CD14-positive monocyte (primary cell): Measurements from ENCODE around the gene PLXDC2. TPM values are rescaled to one million over a fixed set of nuclear protein-coding genes. Genes with fewer than 3 reads are reported as not detected.

Experiments used
- DNase-seq, 3 donors: peaks; one replicate each; pipeline ENCODE4 v3.0.0-alpha.2; 2011 to 2022
- H2AFZ ChIP-seq: 2 replicates; pipeline ENCODE4 v1.6.0; 2012; ENCODE audit warnings: mild to moderate bottlenecking, low read depth, low read length, inconsistent platforms; ENCODE audit not compliant: insufficient read depth, poor library complexity, severe bottlenecking
- H3K27ac ChIP-seq, 2 donors: 1 replicate in 1 of 2; 2 replicates in 1 of 2; pipeline ENCODE4 v1.5.1; 2012 to 2013; ENCODE audit warnings: low read length in 2 of 2, control low read depth in 1 of 2, inconsistent platforms in 1 of 2, low read depth in 1 of 2, mild to moderate bottlenecking in 1 of 2
- H3K27me3 ChIP-seq, 2 donors: one replicate each; pipeline versions ENCODE4 v1.6.0 to v1.6.1; 2011 to 2013; ENCODE audit warnings: low read length in 2 of 2; ENCODE audit not compliant: control insufficient read depth in 2 of 2, insufficient read depth in 2 of 2
- H3K36me3 ChIP-seq, 2 donors: replicated peaks in 1 of 2; 1 replicate in 1 of 2; 2 replicates in 1 of 2; pipeline versions ENCODE4 v1.5.1 to v1.6.1; 2012 to 2013; ENCODE audit warnings: low read length in 2 of 2, control low read depth in 1 of 2, inconsistent platforms in 1 of 2, mild to moderate bottlenecking in 1 of 2; ENCODE audit not compliant: insufficient read depth in 2 of 2, control insufficient read depth in 1 of 2
- H3K4me1 ChIP-seq, 2 donors: 1 replicate in 1 of 2; 2 replicates in 1 of 2; pipeline versions ENCODE4 v1.5.1 to v1.6.1; 2012 to 2013; ENCODE audit warnings: low read length in 2 of 2, control low read depth in 1 of 2, inconsistent platforms in 1 of 2, mild to moderate bottlenecking in 1 of 2, moderate library complexity in 1 of 2; ENCODE audit not compliant: insufficient read depth in 2 of 2, control insufficient read depth in 1 of 2
- H3K4me2 ChIP-seq: replicated peaks from 2 replicates; pipeline ENCODE3; 2012; ENCODE audit warnings: low read length, moderate library complexity, mild to moderate bottlenecking; ENCODE audit not compliant: poor library complexity, severe bottlenecking; ENCODE audit errors: extremely low read depth
- H3K4me3 ChIP-seq, 3 experiments: fragments of 200-600 bp in 1 of 3; sonication (generic) in 1 of 3; replicated peaks in 1 of 3; 1 replicate in 2 of 3; 2 replicates in 1 of 3; pipeline ENCODE4 v1.5.1; 2011 to 2013; ENCODE audit warnings: low read length in 3 of 3, mild to moderate bottlenecking in 3 of 3, control low read depth in 2 of 3, low read depth in 2 of 3, inconsistent platforms in 1 of 3, moderate library complexity in 1 of 3
- H3K79me2 ChIP-seq: 2 replicates; pipeline ENCODE4 v1.6.0; 2012; ENCODE audit warnings: mild to moderate bottlenecking, control low read depth, inconsistent platforms, low read length, moderate library complexity; ENCODE audit not compliant: insufficient read depth
- H3K9ac ChIP-seq: 2 replicates; pipeline ENCODE4 v1.6.0; 2017; ENCODE audit warnings: low read length, mild to moderate bottlenecking; ENCODE audit not compliant: insufficient read depth, poor library complexity, severe bottlenecking
- H3K9me3 ChIP-seq, 2 donors: replicated peaks in 1 of 2; 1 replicate in 1 of 2; 2 replicates in 1 of 2; pipeline versions ENCODE4 v1.5.1 to v1.6.1; 2012 to 2013; ENCODE audit warnings: low read length in 2 of 2, control low read depth in 1 of 2; ENCODE audit not compliant: control insufficient read depth in 1 of 2, insufficient read depth in 1 of 2
- H4K20me1 ChIP-seq: 2 replicates; pipeline ENCODE4 v1.6.0; 2012; ENCODE audit warnings: mild to moderate bottlenecking, low read length, control low read depth, moderate library complexity; ENCODE audit not compliant: insufficient read depth
- H3K27ac Mint-ChIP-seq, 7 donors: one replicate each; pipeline ENCODE4 v1.8.0; 2020; ENCODE audit warnings: mild to moderate bottlenecking in 7 of 7, mixed read lengths in 7 of 7, moderate library complexity in 6 of 7, inconsistent platforms in 2 of 7
- H3K27me3 Mint-ChIP-seq, 3 donors: one replicate each; pipeline ENCODE4 v1.8.0; 2021 to 2022; ENCODE audit warnings: low read depth in 3 of 3, mild to moderate bottlenecking in 3 of 3, mixed read lengths in 3 of 3, moderate library complexity in 3 of 3, inconsistent platforms in 1 of 3
- H3K36me3 Mint-ChIP-seq, 2 donors: one replicate each; pipeline ENCODE4 v1.8.0; 2020; ENCODE audit warnings: mixed read lengths in 2 of 2, inconsistent platforms in 1 of 2, mild to moderate bottlenecking in 1 of 2
- H3K4me1 Mint-ChIP-seq: one replicate; pipeline ENCODE4 v1.8.0; 2020; ENCODE audit warnings: mild to moderate bottlenecking, mixed read lengths
- H3K4me3 Mint-ChIP-seq, 2 donors: one replicate each; pipeline ENCODE4 v1.8.0; 2020; ENCODE audit warnings: mild to moderate bottlenecking in 2 of 2, mixed read lengths in 2 of 2, moderate library complexity in 1 of 2
- H3K9me3 Mint-ChIP-seq, 7 donors: one replicate each; pipeline ENCODE4 v1.8.0; 2020 to 2022; ENCODE audit warnings: mixed read lengths in 7 of 7, mild to moderate bottlenecking in 6 of 7, moderate library complexity in 6 of 7, inconsistent platforms in 2 of 7
- WGBS: methylation state at CpG from one replicate; pipeline ENCODE4 v1.1.5; 2013; ENCODE audit warnings: missing lambda C conversion rate; ENCODE audit not compliant: insufficient coverage; 5-methylcytosine and 5-hydroxymethylcytosine counted together
- intact Hi-C, 2 donors: fragments of 100-400 bp; cut with micrococcal nuclease; formaldehyde crosslinking; loops; one replicate each; pipeline versions ENCODE4 v1.15.0 to v1.15.1; 2023
- polyA plus RNA-seq, 3 donors: library from polyadenylated mRNA; depleted of rRNA in 1 of 3; unstranded in 2 of 3; stranded (reverse) in 1 of 3; fragments of 300-500 nt in 2 of 3; fragments of >200 nt in 1 of 3; fragmentation: Illumina TruSeq in 2 of 3; gene quantifications; 1 replicate in 2 of 3; 2 replicates in 1 of 3; pipeline ENCODE4 v1.2.3, GENCODE V29; 2012 to 2021
- TF ChIP-seq, protein P1 (sequence below): fragments of 200-600 bp; IDR thresholded peaks from one replicate; pipeline ENCODE4 v1.8.0; 2022; ENCODE audit warnings: antibody characterized with exemption, mild to moderate bottlenecking

The PLXDC2 gene
- polyA plus RNA-seq, 3 donors, result 37.5 to 128 (median 93.6) TPM

DNA sequence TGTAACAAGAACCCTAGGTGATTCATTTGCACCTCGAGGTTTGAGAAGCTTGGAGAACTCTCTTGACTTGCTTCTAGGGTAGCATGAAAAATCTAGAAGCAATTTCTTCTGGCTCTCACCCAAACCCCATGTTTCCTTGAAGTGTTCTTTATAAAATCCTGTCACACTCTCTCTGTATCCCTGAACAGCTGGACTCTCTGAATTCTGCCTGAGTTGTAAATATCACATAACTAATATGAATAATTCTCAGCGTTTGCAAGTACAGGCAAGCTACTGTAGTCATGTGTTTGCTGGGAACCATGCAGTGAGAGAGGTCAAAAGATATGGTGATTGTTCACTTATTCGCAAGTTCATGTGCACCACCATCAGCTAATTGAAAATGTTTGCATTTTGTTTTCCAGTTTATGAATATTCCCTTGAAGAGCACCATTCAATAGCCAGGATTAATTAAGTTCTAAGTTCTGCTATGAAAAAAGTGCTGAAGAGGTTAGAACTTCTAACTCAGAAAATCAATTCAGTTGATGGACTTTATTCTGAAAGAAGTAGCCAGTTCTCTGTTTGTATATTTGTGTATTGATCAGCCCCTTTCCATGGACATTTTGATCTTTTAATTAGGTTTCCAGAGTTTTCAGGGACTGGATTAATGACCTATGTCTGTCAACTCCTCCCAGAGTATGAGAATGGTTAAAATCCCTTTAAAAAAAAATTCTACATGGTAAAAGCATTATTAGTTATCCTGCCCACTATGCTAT, 243.0 kb downstream of the PLXDC2 start:
- WGBS, result no CpG with 5 or more reads among the region's 3 CpGs
- Histone ChIP-seq H3K27ac (peak overlapping the region in 1 of 2 donors; percentile 26), H3K9ac (no peak overlapping the region), H3K4me2 (no peak overlapping the region), H3K4me1 (no peaks in the 10 kb centered on the region), H3K27me3 (no peaks in the 10 kb centered on the region), H3K36me3 (peaks cover 0 to 5% of the 10 kb centered on the region in 2 donors), H2AFZ (no peak overlapping the region), H3K4me3 (no peak overlapping the region), H3K9me3 (no peaks in the 10 kb centered on the region), H4K20me1 (peaks cover 77% of the 10 kb centered on the region), H3K79me2 (peaks cover 12% of the 10 kb centered on the region)
- Mint-ChIP-seq H3K27ac (peak overlapping the region in 2 of 7 donors; percentile 17 to 37), H3K4me3 (no peak overlapping the region), H3K36me3 (peaks cover 5 to 14% of the 10 kb centered on the region in 2 donors), H3K27me3 (no peaks in the 10 kb centered on the region), H3K4me1 (no peaks in the 10 kb centered on the region), H3K9me3 (peaks cover 0 to 3% (median 0%) of the 10 kb centered on the region in 7 donors)
- intact Hi-C loops, result no loop called here
- DNase-seq, result no peak
- TF ChIP-seq, protein P1, sequence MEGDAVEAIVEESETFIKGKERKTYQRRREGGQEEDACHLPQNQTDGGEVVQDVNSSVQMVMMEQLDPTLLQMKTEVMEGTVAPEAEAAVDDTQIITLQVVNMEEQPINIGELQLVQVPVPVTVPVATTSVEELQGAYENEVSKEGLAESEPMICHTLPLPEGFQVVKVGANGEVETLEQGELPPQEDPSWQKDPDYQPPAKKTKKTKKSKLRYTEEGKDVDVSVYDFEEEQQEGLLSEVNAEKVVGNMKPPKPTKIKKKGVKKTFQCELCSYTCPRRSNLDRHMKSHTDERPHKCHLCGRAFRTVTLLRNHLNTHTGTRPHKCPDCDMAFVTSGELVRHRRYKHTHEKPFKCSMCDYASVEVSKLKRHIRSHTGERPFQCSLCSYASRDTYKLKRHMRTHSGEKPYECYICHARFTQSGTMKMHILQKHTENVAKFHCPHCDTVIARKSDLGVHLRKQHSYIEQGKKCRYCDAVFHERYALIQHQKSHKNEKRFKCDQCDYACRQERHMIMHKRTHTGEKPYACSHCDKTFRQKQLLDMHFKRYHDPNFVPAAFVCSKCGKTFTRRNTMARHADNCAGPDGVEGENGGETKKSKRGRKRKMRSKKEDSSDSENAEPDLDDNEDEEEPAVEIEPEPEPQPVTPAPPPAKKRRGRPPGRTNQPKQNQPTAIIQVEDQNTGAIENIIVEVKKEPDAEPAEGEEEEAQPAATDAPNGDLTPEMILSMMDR, result no peak

DNA sequence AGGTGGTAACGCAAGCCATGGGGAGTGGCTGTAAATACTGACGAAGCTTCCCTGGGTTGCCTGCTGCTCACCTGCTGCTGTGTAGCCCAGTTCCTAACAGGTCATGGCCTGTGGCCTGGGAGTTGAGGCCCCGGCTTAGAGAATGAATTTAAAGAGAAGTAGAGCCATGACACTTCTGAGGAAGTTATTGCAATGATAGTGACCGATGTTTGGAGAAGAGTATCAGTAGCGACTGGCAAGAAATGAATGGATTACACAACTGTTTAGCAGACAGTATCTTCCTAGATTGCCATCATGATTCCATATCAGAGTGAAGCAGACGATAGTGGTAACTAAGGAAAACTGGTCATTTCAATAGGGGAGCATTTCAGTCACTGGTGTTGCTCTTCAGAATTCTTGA, 249.6 kb downstream of the PLXDC2 start:
- Histone ChIP-seq H3K9me3 (peaks cover 4 to 5% of the 10 kb centered on the region in 2 donors), H3K36me3 (peaks cover 22 to 41% of the 10 kb centered on the region in 2 donors), H3K9ac (no peak overlapping the region), H3K27ac (peak overlapping the region in 1 of 2 donors; percentile 49), H3K79me2 (peaks cover 6% of the 10 kb centered on the region), H3K4me3 (no peak overlapping the region), H3K4me1 (peaks cover 0 to 3% of the 10 kb centered on the region in 2 donors), H3K27me3 (no peaks in the 10 kb centered on the region), H2AFZ (no peak overlapping the region), H4K20me1 (peaks cover 54% of the 10 kb centered on the region), H3K4me2 (no peak overlapping the region)
- DNase-seq, result peak; percentile 3 to 9 (median 6)
- Mint-ChIP-seq H3K36me3 (peaks cover 38 to 43% of the 10 kb centered on the region in 2 donors), H3K27ac (peak overlapping the region in 5 of 7 donors; percentile 35 to 80 (median 63)), H3K27me3 (no peaks in the 10 kb centered on the region), H3K4me1 (peaks cover 11% of the 10 kb centered on the region), H3K4me3 (no peak overlapping the region), H3K9me3 (peaks cover 4 to 16% (median 6%) of the 10 kb centered on the region in 7 donors)
- intact Hi-C loops, result no loop called here
- 58% methylated on average over 5 of the region's 6 CpGs for WGBS
- TF ChIP-seq, protein P1, result no peak
